LoVo (cell line): ENCODE results near the gene VWA3B.
A peak's percentile ranks its signal among the peaks of the same experiment; 100 is the strongest.
"Not testable (repeated sequence)": the region's sequence is repeated elsewhere in the genome, so short reads cannot be mapped to it uniquely, and the experiment has no call there.

ENCODE experiments used
- DNase-seq: peaks from one replicate; pipeline ENCODE4 v3.0.0-alpha.2; 2016; ENCODE audit warnings: low spot score

VWA3B gene

DNA sequence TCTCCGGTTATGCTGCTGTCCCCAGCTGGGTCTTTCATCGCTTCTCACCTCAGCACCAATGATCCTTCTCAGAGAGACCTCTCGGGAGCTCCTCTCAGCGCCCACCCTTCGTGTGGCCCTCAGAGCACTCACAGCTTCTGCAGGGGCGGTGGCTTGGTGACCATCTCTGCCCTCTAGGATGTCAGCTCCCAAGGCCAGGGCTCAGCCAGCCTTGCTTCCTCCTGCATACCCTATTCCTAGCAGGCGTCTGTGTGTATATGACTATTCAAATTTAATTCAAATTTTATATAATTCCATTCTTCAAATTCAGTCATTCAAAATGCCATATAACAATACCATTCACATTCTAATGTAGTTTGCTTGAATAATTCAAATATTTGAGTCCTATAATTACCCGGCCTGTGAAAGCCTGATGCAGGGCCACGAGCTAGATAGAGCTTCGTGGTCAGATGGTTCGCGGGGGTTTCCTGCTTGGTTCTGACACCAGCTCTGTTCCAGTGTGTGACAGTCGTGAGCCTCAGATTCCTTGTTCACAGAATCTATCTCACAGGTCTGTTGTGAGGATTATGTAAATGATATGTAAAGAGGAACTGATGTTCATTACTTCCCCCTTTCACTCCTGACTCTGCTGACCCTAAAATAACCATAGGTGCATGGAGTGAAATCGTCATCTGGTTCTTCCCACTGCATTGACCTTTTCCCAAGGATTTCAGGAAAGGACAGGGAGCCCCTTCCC is 165.2 kb downstream of the VWA3B start:
- no peak for DNase-seq

DNA sequence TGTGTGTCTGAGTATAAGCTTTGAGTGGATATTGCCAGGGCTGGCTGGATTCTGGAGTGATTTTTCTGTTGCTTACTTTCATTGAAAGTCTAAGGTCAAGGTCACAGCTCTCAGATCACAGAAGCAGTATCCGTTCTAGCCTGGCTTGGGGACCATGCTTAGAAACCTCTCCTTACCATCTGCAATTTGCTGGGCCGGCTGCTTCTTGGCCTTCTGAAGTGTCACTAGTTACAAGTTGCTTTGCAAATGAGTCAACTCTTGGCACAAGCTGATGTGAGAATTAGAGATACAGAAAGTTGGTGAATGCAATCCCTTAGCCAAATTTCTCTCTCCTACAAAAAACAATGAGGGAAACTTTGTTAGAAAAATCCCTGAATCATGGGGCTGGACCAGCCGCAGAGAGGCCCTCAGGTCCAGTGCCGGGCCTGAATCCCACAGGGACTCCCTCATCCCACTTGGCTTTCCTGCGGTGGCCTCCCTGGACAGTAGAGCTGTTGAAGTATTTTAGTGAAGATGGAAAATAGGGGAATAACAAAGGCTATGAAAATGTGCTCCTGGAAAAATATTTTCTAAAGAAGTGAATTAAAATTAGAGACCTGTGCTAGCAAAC is 166.6 kb downstream of the VWA3B start:
- DNase-seq, result no peak

DNA sequence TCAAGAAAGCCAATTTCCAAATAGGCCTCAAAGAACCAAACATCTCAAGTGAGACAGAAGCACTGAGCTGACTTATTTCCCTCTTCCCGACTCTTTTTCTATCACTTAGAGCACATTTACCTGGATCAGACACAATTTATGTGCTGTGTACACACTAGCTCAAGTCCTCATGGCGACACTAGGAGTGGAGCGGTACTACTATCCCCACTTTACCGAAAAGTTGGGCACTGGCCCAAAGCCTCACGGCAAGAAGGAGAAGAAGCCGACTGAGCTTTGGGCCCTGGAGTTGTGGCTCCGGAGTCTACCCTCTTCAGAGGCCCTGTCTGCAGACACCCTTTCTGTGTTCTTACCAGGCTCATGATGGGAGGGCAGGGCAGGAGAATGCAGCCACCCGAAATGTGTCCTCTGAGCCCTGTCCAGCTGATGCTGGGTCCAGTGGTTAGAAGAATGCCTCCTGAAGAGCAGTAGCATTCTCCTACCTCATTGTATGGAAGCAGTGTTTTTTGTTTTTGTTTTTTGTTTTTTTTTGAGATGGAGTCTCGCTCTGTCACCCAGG is 167.6 kb downstream of the VWA3B start:
- DNase-seq, result no peak

- DNase-seq, result no peak
These were observed 171.9 kb downstream of the VWA3B start for GRCh38 chr2:98258906-98259305.

DNA sequence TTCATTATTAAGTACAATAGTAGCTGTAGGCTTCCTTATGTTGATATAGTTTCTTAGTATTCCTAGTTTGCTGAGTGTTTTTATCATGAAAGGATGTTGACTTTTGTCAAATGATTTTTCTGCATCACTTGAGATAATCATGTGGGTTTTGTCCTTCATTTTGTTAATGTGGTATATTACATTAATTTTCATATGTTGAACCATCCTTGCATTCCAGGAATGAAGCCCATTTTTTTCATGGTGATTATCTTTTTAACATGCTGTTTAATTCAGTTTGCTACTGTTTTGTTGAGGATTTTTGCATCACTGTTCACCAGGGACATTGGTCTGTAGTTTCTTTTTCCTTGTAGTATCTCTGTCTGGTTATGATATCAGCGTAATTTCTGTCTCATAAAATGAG is 176.4 kb downstream of the VWA3B start:
- no peak for DNase-seq

GRCh38 chr2:98268225-98268624 is 181.3 kb downstream of the VWA3B start:
- DNase-seq, result not testable (repeated sequence)

DNA sequence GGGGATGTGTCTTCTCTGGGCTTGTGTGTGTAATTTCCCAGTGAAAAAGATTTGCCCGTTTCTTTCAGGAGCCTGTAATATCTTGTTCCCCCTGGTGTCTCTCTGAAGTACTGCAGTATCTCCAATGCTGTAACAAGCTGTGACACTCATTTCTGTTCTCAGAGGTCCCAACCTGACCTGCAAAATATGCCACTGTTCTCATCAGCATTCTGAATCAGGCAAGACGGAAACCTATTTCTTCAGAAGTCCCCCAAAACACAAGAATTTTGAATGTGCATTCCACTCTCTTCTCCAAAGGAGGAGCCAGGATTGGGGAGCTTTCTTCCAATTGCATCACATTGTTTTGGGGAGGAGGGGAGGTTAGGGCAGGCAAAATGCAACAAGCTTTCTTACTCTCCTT is 182.3 kb downstream of the VWA3B start:
- DNase-seq, result peak; percentile 50

- no peak for DNase-seq
These were observed 182.9 kb downstream of the VWA3B start for GRCh38 chr2:98269830-98270229.

GRCh38 chr2:98277162-98277859 is 190.3 kb downstream of the VWA3B start:
- DNase-seq, result no peak

DNA sequence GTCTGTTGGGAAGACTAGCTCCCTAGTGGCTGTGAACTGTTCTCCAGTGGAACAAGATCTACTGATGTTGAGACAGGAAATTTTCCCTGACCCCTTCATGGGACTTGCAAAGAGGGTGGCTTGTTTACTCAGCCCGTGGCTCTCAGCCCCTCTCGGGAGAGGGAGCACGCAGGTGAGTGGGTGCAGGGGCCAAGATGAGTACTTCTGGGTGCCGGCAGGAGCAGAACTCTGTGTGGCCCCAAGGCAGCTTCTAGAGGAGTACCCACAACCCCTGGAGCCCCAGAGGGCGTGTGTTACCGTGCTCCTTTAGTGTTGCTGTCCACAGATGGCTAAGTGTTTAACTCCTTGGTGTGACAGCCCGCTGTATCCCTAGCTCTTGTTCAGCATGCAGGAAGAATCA is 191.1 kb downstream of the VWA3B start:
- DNase-seq, result no peak

DNA sequence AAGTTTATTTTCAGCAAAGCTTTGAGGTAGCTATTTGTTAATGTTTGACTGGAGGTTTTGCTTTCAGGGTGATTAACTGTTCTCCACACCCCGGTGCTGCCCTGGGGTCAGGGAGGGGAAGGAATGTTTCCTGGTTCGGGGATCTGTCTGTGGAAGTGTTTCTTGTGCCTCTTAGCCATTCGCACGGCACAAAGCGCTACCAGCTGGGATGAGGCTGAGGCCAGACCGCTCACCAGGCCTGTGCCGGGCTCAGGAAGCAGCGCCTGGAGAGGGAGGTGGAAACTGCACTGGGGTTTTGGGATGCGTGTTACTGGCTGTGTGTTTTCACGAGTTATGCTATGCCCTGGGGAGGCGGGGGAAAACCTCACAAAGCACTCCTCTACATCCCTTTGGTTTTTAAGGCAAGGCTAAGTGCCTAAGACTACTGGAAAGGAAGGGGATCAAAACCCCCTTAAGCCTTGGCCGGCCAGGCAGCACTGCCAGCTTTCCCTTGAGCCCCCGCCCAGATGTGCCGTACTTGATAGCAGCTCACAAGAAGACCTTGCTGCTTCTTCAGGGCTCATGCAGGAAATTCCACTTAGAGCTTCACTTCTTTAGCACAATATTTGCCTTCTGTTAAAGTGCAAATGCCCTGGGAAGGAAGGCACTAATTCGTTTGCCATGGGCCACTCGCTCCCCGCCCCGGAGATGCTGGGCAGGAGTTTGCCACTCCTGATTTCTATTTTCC is 193.6 kb downstream of the VWA3B start:
- peak; percentile 42 for DNase-seq

- DNase-seq, result no peak
These were observed 194.6 kb downstream of the VWA3B start for GRCh38 chr2:98281607-98282006.

DNA sequence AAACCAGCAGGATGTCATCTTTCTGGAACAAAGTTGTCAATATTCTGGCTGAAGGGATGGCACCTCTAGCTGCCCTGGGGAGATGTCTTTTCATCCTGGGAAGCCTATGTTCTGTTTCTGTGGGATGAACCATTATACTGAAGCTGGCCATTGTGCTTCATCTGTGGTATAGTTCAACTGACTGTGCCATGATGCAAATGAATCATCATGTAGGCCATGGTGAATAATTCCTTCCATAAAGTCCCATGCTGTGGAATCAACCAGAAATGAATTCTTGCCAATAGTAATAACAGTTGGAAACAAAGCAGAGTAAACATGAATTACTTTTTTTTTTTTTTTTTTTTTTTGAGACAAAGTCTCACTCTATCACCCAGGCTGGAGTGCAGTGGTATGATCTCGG is 195.1 kb downstream of the VWA3B start:
- DNase-seq, result no peak

DNA sequence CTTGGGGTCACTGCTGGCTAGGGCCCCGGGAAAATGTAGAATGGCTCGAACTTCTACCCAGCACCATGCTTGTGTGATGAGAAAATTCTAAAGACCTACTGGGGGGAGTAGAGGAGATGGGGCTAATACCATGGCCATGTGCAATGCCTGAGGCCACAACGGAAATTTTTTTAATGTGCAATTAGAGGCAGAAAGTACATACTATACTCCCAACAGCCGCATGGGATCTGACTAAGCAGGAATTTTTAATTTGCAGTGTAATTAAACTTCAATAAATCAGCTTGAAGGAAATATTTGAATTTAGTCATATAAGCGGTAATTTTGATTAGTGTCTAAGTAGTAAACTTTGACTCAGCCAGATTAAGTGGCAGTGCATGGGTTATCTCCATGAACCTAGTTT is 206.1 kb downstream of the VWA3B start:
- no peak for DNase-seq

DNA sequence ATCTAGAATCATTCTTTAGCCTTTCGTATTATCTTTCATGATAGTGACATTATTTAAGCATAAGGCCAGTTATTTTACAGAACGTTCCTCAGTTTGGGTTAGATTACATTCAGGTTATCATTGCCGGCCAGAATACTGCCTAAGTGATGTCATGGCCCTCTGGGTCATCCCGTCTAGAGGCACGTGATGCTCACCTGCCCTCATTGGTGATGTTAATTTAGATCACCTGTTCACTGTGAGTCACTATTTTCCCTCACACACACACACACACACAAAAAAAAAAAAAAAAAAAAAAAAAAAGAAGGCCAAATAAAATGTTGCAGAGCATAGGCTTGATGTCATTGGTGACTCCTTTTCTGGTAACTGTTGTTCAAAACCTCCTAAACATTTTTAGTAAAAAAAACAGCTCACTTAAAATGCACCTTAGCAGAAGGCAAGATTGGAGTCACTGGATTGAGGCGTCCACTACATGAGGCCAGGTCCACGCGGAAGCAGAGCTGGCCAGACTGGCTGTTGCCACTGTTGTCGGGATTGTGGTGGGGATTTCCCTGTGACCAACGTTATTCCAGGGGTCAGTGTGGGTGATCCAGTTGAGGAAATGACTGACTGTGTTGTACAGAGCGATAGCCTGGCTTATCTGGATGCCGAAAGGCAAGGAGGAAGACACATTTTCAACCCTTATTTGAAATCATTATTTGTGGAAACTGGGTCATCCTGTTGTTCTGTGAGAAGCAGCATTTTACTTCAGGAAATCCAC is 207.1 kb downstream of the VWA3B start:
- DNase-seq, result no peak

DNA sequence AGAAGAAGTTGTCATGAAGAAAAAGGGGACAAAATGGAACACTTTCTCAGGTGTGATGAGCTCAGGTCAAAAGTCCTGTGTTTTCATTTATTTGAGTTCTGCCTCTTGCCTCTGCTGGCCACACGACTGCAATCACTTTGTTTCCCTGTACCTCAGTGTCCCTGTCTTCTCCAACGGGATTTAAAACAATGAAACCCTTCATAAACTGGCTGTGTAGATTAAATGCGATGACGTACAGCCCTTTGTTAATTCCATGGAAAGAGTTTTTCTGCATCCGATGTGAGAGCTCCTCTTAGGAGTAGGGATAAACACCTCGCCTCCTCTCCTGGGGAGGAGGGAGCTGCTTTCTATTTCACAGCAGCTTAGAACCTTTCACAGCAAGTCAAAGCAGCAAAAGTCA is 207.7 kb downstream of the VWA3B start:
- DNase-seq, result no peak

DNA sequence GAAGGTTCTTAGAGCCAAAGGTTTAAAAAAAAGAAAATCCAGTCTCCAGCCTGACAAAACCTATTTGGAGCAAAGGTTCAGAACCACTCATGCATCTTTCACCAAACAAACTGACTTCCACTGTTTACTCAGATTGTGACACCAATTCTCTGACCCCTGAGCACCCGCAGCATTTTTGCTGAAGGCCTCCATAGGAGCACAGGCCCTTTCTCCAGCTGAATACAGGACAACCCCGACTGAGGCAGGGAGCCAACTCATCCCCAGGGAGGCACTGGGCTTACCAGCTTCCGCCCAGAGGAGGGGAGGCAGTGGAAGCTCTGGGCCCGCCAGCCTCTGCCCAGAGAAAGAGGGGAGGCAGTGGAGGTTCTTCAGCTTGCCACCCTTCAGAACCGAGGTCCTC is 208.3 kb downstream of the VWA3B start:
- DNase-seq, result no peak

- no peak for DNase-seq
These were observed 208.9 kb downstream of the VWA3B start for GRCh38 chr2:98295721-98296414.

GRCh38 chr2:98296440-98296839 is 209.5 kb downstream of the VWA3B start:
- DNase-seq, result no peak

DNA sequence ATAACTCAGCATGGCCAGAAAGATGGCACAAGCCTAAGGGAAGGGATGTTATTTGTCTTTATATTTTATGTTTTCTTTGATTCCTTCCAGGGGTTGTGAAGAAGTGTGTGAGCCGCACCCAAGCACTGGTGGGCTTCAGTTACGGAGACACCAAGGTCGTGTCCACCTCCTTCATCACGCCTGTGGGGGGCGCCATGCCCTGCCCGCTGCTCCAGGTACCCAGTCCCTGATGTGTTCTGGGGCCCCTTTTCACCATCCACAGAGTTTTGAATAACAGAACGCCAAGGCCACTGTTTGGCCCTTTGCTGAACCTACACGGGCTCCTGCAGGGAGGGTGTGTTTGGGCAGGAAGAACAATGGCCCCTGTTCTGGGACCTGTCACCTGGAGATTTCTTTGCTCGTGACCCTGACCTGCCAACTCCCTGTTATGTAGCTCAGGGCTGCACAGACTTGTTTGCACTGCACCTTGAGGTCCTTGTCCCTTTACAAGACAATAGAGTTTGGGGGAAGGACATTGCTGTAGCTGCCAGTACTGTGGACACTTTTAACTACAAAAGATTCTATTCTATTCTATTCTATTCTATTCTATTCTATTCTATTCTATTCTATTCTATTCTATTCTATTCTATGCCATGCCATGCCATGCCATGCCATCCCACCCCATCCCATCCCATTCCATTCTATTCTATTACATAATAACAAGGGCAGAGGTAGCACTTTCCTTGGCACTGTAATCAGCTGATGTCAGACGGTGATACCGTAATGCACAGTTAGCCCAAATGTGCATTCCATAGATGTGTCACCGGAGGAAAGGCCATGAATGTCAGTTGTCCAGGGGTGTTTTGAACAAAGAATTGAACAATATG is 211.1 kb downstream of the VWA3B start:
- DNase-seq, result no peak
